GM23338 (cell line): Measurements from ENCODE around the gene FKBP1B. TPM values are rescaled to one million over a fixed set of nuclear protein-coding genes. Genes with fewer than 3 reads are reported as not detected.
A peak's percentile ranks its signal among the peaks of the same experiment; 100 is the strongest.

ENCODE experiments used
- ATAC-seq: fragments of 200-7000 bp; cut with Tn5 transposase; 3 replicates; pipeline ENCODE4 v1.9.1; 2020
- DNase-seq: peaks from one replicate; pipeline ENCODE4 v3.0.0-alpha.2; 2015; ENCODE audit warnings: low spot score
- H2AFZ ChIP-seq: fragments of 200-600 bp; sonication (generic); 2 replicates; pipeline ENCODE4 v1.8.0; 2016; ENCODE audit warnings: antibody characterized with exemption, mild to moderate bottlenecking, moderate library complexity
- H3F3A ChIP-seq: fragments of 200-600 bp; sonication (generic); replicated peaks from 2 replicates; pipeline ENCODE4 v1.8.0; 2017; ENCODE audit warnings: antibody characterized with exemption, mixed run types, low read depth
- H3K27ac ChIP-seq: fragments of 200-600 bp; sonication (generic); 2 replicates; pipeline ENCODE4 v1.6.1; 2016; ENCODE audit warnings: low read depth
- H3K27me3 ChIP-seq: fragments of 200-600 bp; sonication (generic); 2 replicates; pipeline ENCODE4 v1.8.0; 2016; ENCODE audit warnings: mild to moderate bottlenecking, mixed run types, moderate library complexity; ENCODE audit not compliant: insufficient read depth
- H3K36me3 ChIP-seq: fragments of 200-600 bp; sonication (generic); 2 replicates; pipeline ENCODE4 v1.8.0; 2016; ENCODE audit warnings: mild to moderate bottlenecking; ENCODE audit not compliant: insufficient read depth
- H3K4me1 ChIP-seq: fragments of 200-600 bp; sonication (generic); 2 replicates; pipeline ENCODE4 v1.8.0; 2016; ENCODE audit warnings: mild to moderate bottlenecking, moderate library complexity; ENCODE audit not compliant: insufficient read depth
- H3K4me2 ChIP-seq: fragments of 200-600 bp; sonication (generic); 2 replicates; pipeline ENCODE4 v1.7.1; 2017; ENCODE audit warnings: mixed run types
- H3K4me3 ChIP-seq: fragments of 200-600 bp; sonication (generic); 2 replicates; pipeline ENCODE4 v1.6.1; 2016; ENCODE audit warnings: mixed run types
- H3K79me2 ChIP-seq: fragments of 200-600 bp; sonication (generic); replicated peaks from 2 replicates; pipeline ENCODE4 v1.8.0; 2017; ENCODE audit warnings: mild to moderate bottlenecking; ENCODE audit not compliant: insufficient read depth
- H3K9me2 ChIP-seq: fragments of 200-600 bp; sonication (generic); 2 replicates; pipeline ENCODE4 v1.8.0; 2017; ENCODE audit not compliant: insufficient read depth
- H4K20me1 ChIP-seq: fragments of 200-600 bp; sonication (generic); replicated peaks from 2 replicates; pipeline ENCODE4 v1.8.0; 2017; ENCODE audit warnings: mild to moderate bottlenecking; ENCODE audit not compliant: insufficient read depth
- H3K27ac Mint-ChIP-seq: 2 replicates; pipeline ENCODE4 v1.8.0; 2020; ENCODE audit warnings: inconsistent platforms, mild to moderate bottlenecking, moderate library complexity, mixed read lengths
- H3K27me3 Mint-ChIP-seq: 3 replicates; pipeline ENCODE4 v1.8.0; 2022; ENCODE audit warnings: low read depth, mild to moderate bottlenecking, moderate library complexity, mixed read lengths, inconsistent platforms; ENCODE audit not compliant: insufficient read depth, poor library complexity
- H3K36me3 Mint-ChIP-seq: 3 replicates; pipeline ENCODE4 v1.8.0; 2021; ENCODE audit warnings: low read depth, mild to moderate bottlenecking, inconsistent platforms, moderate library complexity, mixed read lengths
- H3K4me1 Mint-ChIP-seq: 3 replicates; pipeline ENCODE4 v1.8.0; 2020; ENCODE audit warnings: mild to moderate bottlenecking, inconsistent platforms, mixed read lengths
- H3K4me3 Mint-ChIP-seq: 3 replicates; pipeline ENCODE4 v1.8.0; 2021; ENCODE audit warnings: moderate library complexity, mild to moderate bottlenecking, inconsistent platforms, mixed read lengths
- H3K9me3 Mint-ChIP-seq: 3 replicates; pipeline ENCODE4 v1.8.0; 2020; ENCODE audit warnings: moderate library complexity, mild to moderate bottlenecking, inconsistent platforms, mixed read lengths
- EZH2 ChIP-seq: fragments of 200-600 bp; sonication (generic); IDR thresholded peaks from one replicate; pipeline ENCODE4 v1.8.0; 2017; ENCODE audit warnings: antibody characterized with exemption, mild to moderate bottlenecking, low read depth; ENCODE audit not compliant: unreplicated experiment
- EZH2phosphoT487 ChIP-seq: fragments of 200-600 bp; sonication (generic); IDR thresholded peaks from one replicate; pipeline ENCODE4 v1.8.1; 2018; ENCODE audit warnings: antibody characterized with exemption; ENCODE audit not compliant: unreplicated experiment
- POLR2AphosphoS5 ChIP-seq: IDR thresholded peaks from 2 replicates; pipeline ENCODE4 v1.6.1; 2016; ENCODE audit warnings: antibody characterized with exemption, low read depth
- ZNF114 ChIP-seq: fragments of 250-450 bp; sonication (Bioruptor Pico); IDR thresholded peaks from 2 replicates; pipeline ENCODE4 v1.5.0; 2020; ENCODE audit warnings: mild to moderate bottlenecking, moderate library complexity
- polyA plus RNA-seq: library from polyadenylated mRNA; unstranded; fragments of >200 nt; fragmentation: Nextera tagmentation; extraction: Ambion mirVana; gene quantifications from 2 replicates; pipeline ENCODE4 v1.2.1, GENCODE V29; 2016
- total RNA-seq: library from RNA; depleted of rRNA; stranded (reverse); fragments of >200 nt; shearing (Covaris generic); gene quantifications from 2 replicates; pipeline ENCODE4 v1.2.3, GENCODE V29; 2014
- TF ChIP-seq, protein P1 (sequence below), 2 experiments: fragments of 200-600 bp in 1 of 2; sonication (generic) in 1 of 2; conservative IDR thresholded peaks; 2 replicates each; pipeline versions ENCODE4 v1.5.1 to v1.6.1; 2016 to 2017; ENCODE audit warnings: antibody characterized with exemption in 2 of 2, low read depth in 2 of 2, mild to moderate bottlenecking in 2 of 2, moderate library complexity in 1 of 2
- TF ChIP-seq, protein P2 (sequence below): IDR thresholded peaks from one replicate; pipeline ENCODE4 v1.6.1; 2018; ENCODE audit warnings: antibody characterized with exemption; ENCODE audit not compliant: unreplicated experiment
- TF ChIP-seq, protein P3 (sequence below): IDR thresholded peaks from 2 replicates; pipeline ENCODE4 v1.6.1; 2016; ENCODE audit warnings: antibody characterized with exemption

FKBP1B gene
- total and polyA plus RNA-seq, 2 experiments from 2014 or later, result 48.2 to 77.1 TPM

DNA sequence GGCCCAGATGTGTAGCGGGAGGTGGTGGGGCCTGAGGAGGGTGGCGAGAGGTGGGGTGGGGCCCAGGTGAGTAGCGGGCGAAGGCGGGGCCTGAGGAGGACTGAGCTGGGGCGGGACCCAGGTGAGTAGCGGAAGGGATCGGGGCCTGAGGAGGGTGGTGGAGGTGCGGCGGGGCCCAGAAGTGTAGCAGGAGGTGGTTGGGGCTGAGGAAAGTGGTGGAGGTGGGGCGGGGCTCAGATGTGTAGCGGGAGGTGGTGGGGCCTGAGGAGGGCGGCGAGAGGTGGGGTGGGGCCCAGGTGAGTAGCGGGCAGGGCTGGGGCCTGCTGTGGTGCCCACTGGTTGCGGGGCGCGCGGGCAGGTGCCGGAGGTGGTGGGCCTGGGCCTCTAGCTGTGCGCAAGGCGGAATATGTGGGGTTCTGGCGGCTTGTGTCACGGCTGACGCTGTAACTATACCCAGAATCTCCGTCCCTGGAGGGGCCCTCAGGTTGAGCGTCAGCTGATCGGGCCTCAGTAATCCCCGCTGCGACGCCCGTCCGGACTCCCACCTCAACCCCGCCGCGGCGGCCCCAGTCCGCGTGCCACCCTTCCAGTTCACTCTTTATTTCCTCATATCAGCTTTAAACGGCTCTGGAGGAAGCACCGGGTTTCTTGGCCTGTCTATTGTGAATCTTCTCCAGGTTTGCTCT, 27.5 kb downstream of the FKBP1B start:
- H2AFZ ChIP-seq, result peak overlapping the region; percentile 87
- peak overlapping the region; percentile 90 for H3K4me3 ChIP-seq
- H3K27me3 Mint-ChIP-seq, result peaks cover 4% of the 10 kb centered on the region
- peak overlapping the region; percentile 89; the same call in 1 of the 2 replicates for H3K27ac Mint-ChIP-seq
- peaks cover 18% of the 10 kb centered on the region for H3K4me1 Mint-ChIP-seq
- H3K4me1 ChIP-seq, result peaks cover 28% of the 10 kb centered on the region
- no peaks in the 10 kb centered on the region for H3K9me3 Mint-ChIP-seq
- ATAC-seq (peak; percentile 86), DNase-seq (no peak)
- peak; percentile 81 for TF ChIP-seq POLR2AphosphoS5
- no peak for TF ChIP-seq ZNF114 (CRISPR knock-in tag)
- H4K20me1 ChIP-seq, result no peaks in the 10 kb centered on the region; the same call in 1 of the 2 replicates
- peak overlapping the region; percentile 93 for H3K27ac ChIP-seq
- peak overlapping the region; percentile 96 for H3K4me3 Mint-ChIP-seq
- H3K9me2 ChIP-seq, result no peaks in the 10 kb centered on the region
- H3K79me2 ChIP-seq, result peaks cover 38% of the 10 kb centered on the region
- peaks cover 23% of the 10 kb centered on the region for H3K36me3 ChIP-seq
- H3F3A ChIP-seq, result peaks cover 25% of the 10 kb centered on the region
- peaks cover 53% of the 10 kb centered on the region for H3K36me3 Mint-ChIP-seq
- no peaks in the 10 kb centered on the region for H3K27me3 ChIP-seq
- H3K4me2 ChIP-seq, result peak overlapping the region; percentile 98

DNA sequence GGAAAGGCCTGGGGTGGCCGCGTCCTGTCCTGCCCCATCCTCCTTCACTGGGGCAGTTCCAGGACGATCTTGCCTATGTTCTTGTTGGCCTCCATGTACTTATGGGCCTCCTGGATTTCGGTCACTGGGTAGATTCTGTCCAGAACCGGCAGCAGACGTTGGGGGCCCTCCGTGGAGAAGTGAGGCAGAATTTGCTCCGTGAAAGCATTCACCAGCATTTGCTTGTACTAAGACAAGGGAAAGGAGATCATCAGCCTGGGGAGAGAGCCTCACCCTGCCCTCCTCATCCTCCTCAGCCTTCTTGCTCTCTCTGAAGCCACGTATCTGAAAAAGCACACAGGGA, 28.0 kb downstream of the FKBP1B start:
- Histone ChIP-seq H3K4me2 (peak overlapping the region; percentile 98), H3F3A (peaks cover 25% of the 10 kb centered on the region), H3K4me3 (peak overlapping the region; percentile 90), H3K36me3 (peaks cover 20% of the 10 kb centered on the region), H3K9me2 (no peaks in the 10 kb centered on the region), H2AFZ (peak overlapping the region; percentile 87), H4K20me1 (no peaks in the 10 kb centered on the region; the same call in 1 of the 2 replicates), H3K79me2 (peaks cover 35% of the 10 kb centered on the region), H3K4me1 (peaks cover 28% of the 10 kb centered on the region), H3K27me3 (no peaks in the 10 kb centered on the region), H3K27ac (peak overlapping the region; percentile 93)
- H3K27me3 Mint-ChIP-seq, result peaks cover 4% of the 10 kb centered on the region
- ATAC-seq, result no peak
- peaks cover 20% of the 10 kb centered on the region for H3K4me1 Mint-ChIP-seq
- TF ChIP-seq EZH2 (no peak), POLR2AphosphoS5 (no peak), EZH2phosphoT487 (no peak)
- TF ChIP-seq, protein P1, sequence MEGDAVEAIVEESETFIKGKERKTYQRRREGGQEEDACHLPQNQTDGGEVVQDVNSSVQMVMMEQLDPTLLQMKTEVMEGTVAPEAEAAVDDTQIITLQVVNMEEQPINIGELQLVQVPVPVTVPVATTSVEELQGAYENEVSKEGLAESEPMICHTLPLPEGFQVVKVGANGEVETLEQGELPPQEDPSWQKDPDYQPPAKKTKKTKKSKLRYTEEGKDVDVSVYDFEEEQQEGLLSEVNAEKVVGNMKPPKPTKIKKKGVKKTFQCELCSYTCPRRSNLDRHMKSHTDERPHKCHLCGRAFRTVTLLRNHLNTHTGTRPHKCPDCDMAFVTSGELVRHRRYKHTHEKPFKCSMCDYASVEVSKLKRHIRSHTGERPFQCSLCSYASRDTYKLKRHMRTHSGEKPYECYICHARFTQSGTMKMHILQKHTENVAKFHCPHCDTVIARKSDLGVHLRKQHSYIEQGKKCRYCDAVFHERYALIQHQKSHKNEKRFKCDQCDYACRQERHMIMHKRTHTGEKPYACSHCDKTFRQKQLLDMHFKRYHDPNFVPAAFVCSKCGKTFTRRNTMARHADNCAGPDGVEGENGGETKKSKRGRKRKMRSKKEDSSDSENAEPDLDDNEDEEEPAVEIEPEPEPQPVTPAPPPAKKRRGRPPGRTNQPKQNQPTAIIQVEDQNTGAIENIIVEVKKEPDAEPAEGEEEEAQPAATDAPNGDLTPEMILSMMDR (conservative IDR thresholded peaks at IDR 0.05; ENCODE audit: low read depth in 2 of 2), result no peak
- TF ChIP-seq, protein P2, sequence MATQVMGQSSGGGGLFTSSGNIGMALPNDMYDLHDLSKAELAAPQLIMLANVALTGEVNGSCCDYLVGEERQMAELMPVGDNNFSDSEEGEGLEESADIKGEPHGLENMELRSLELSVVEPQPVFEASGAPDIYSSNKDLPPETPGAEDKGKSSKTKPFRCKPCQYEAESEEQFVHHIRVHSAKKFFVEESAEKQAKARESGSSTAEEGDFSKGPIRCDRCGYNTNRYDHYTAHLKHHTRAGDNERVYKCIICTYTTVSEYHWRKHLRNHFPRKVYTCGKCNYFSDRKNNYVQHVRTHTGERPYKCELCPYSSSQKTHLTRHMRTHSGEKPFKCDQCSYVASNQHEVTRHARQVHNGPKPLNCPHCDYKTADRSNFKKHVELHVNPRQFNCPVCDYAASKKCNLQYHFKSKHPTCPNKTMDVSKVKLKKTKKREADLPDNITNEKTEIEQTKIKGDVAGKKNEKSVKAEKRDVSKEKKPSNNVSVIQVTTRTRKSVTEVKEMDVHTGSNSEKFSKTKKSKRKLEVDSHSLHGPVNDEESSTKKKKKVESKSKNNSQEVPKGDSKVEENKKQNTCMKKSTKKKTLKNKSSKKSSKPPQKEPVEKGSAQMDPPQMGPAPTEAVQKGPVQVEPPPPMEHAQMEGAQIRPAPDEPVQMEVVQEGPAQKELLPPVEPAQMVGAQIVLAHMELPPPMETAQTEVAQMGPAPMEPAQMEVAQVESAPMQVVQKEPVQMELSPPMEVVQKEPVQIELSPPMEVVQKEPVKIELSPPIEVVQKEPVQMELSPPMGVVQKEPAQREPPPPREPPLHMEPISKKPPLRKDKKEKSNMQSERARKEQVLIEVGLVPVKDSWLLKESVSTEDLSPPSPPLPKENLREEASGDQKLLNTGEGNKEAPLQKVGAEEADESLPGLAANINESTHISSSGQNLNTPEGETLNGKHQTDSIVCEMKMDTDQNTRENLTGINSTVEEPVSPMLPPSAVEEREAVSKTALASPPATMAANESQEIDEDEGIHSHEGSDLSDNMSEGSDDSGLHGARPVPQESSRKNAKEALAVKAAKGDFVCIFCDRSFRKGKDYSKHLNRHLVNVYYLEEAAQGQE, result no peak
- TF ChIP-seq, protein P3, sequence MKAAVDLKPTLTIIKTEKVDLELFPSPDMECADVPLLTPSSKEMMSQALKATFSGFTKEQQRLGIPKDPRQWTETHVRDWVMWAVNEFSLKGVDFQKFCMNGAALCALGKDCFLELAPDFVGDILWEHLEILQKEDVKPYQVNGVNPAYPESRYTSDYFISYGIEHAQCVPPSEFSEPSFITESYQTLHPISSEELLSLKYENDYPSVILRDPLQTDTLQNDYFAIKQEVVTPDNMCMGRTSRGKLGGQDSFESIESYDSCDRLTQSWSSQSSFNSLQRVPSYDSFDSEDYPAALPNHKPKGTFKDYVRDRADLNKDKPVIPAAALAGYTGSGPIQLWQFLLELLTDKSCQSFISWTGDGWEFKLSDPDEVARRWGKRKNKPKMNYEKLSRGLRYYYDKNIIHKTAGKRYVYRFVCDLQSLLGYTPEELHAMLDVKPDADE, result no peak
- H3K4me3 Mint-ChIP-seq, result peak overlapping the region; percentile 96
- DNase-seq, result no peak
- H3K27ac Mint-ChIP-seq, result peak overlapping the region; percentile 89
- no peaks in the 10 kb centered on the region for H3K9me3 Mint-ChIP-seq
- peaks cover 54% of the 10 kb centered on the region for H3K36me3 Mint-ChIP-seq
